AG04450 (cell line): ENCODE data around the gene HASPIN. TPM values are rescaled to one million over a fixed set of nuclear protein-coding genes. Genes with fewer than 3 reads are reported as not detected.
"Not testable (repeated sequence)": the region's sequence is repeated elsewhere in the genome, so short reads cannot be mapped to it uniquely, and the experiment has no call there.

Experiments used
- CTCF ChIA-PET: fragments of 300-600, 350-600 bp; formaldehyde crosslinking; extraction: SDS; loops from one replicate; lab custom pipeline; 2022; ENCODE audit warnings: antibody characterized with exemption, inconsistent platforms; lab: Charles Lee
- POLR2A ChIA-PET: fragments of 350-600 bp; formaldehyde crosslinking; extraction: SDS; loops from one replicate; lab custom pipeline; 2021; ENCODE audit warnings: antibody characterized with exemption, inconsistent platforms; lab: Yijun Ruan, JAX
- DNase-seq: peaks from one replicate; pipeline ENCODE4 v3.0.0-alpha.2; 2011; ENCODE audit warnings: low read depth, low spot score
- H3K27ac ChIP-seq: one replicate; pipeline ENCODE4 v1.5.1; 2012; ENCODE audit warnings: low read depth, low read length, control low read depth
- H3K27me3 ChIP-seq: one replicate; pipeline ENCODE4 v1.6.0; 2012; ENCODE audit warnings: low read length; ENCODE audit not compliant: control insufficient read depth, insufficient read depth
- H3K4me3 ChIP-seq: 2 replicates; pipeline ENCODE4 v1.5.1; 2011; ENCODE audit warnings: mild to moderate bottlenecking, low read depth, low read length, control low read depth
- H3K9me3 ChIP-seq: 2 replicates; pipeline ENCODE4 v1.5.1; 2012; ENCODE audit warnings: low read length; ENCODE audit not compliant: control insufficient read depth, insufficient read depth
- CTCF ChIP-seq: IDR thresholded peaks from 2 replicates; pipeline ENCODE4 v1.5.1; 2011; ENCODE audit warnings: low read depth, low read length, control low read depth, inconsistent platforms
- polyA plus RNA-seq: library from polyadenylated mRNA; depleted of rRNA; stranded (reverse); fragments of >200 nt; gene quantifications from 2 replicates; pipeline ENCODE4 v1.2.3, GENCODE V29; 2011

The HASPIN gene
- polyA plus RNA-seq, 1 experiment, result 1.6 TPM

GRCh38 chr17:3704931-3705717 is 18.6 kb upstream of the HASPIN start:
- ChIA-PET CTCF (no interaction called here), POLR2A (no interaction called here)
- no peaks in the 10 kb centered on the region for H3K27me3 ChIP-seq
- no peak for TF ChIP-seq CTCF
- no peak for DNase-seq
- peaks cover 3% of the 10 kb centered on the region; the same call in 1 of the 2 replicates for H3K9me3 ChIP-seq
- no peak overlapping the region for H3K27ac ChIP-seq
- H3K4me3 ChIP-seq, result no peak overlapping the region

GRCh38 chr17:3705718-3705984 is 18.1 kb upstream of the HASPIN start:
- CTCF ChIA-PET, H3K4me3 ChIP-seq, H3K27ac ChIP-seq, H3K27me3 ChIP-seq, H3K9me3 ChIP-seq, DNase-seq, POLR2A ChIA-PET: not testable (repeated sequence)

- no peak for TF ChIP-seq CTCF
- POLR2A ChIA-PET, result interaction anchor here (1.1 kb wide), 1 partner anchor 39 kb away, joined by 3 read pairs; no protein-coding TSS in a partner anchor
- Histone ChIP-seq H3K27me3 (no peaks in the 10 kb centered on the region), H3K4me3 (no peak overlapping the region), H3K27ac (no peak overlapping the region), H3K9me3 (no peaks in the 10 kb centered on the region)
- CTCF ChIA-PET, result interaction anchor here (0.6 to 1.0 kb wide), 4 partner anchors 26 to 138 kb away, joined by 3 read pairs; no protein-coding TSS in a partner anchor
- DNase-seq, result no peak
Measured at GRCh38 chr17:3708366-3708765, 15.3 kb upstream of the HASPIN start.

- H3K4me3 ChIP-seq, result no peak overlapping the region
- POLR2A ChIA-PET, result interaction anchor here (0.6 to 1.0 kb wide), 2 partner anchors 42 to 144 kb away, joined by 3 to 5 read pairs; no protein-coding TSS in a partner anchor
- CTCF ChIA-PET, result no interaction called here
Measured at GRCh38 chr17:3710951-3711383, 12.7 kb upstream of the HASPIN start.

GRCh38 chr17:3712811-3713463 is 10.8 kb upstream of the HASPIN start:
- no peak for DNase-seq
- no peaks in the 10 kb centered on the region for H3K27me3 ChIP-seq
- POLR2A ChIA-PET, result no interaction called here
- H3K27ac ChIP-seq, result no peak overlapping the region
- CTCF ChIA-PET, result no interaction called here
- no peaks in the 10 kb centered on the region for H3K9me3 ChIP-seq
- no peak overlapping the region for H3K4me3 ChIP-seq
- TF ChIP-seq CTCF, result no peak

More at GRCh38 chr17:3710951-3711383, 12.7 kb upstream of the HASPIN start:
- no peak for DNase-seq
- TF ChIP-seq CTCF, result no peak
- Histone ChIP-seq H3K27ac (no peak overlapping the region), H3K9me3 (no peaks in the 10 kb centered on the region), H3K27me3 (no peaks in the 10 kb centered on the region)
